HepG2 (cell line): ENCODE results near the gene EZH1. TPM values are rescaled to one million over a fixed set of nuclear protein-coding genes. Genes with fewer than 3 reads are reported as not detected.

Experiments used
- ARNTL ChIP-seq: sonication (generic); formaldehyde crosslinking; IDR thresholded peaks from 2 replicates; pipeline ENCODE4 v1.4.0; 2020; ENCODE audit warnings: mild to moderate bottlenecking, missing genetic modification reagents
- DNMT1 ChIP-seq: sonication (generic); formaldehyde crosslinking; IDR thresholded peaks from 2 replicates; pipeline ENCODE4 v1.5.1; 2020; ENCODE audit warnings: mild to moderate bottlenecking, missing genetic modification reagents
- GZF1 ChIP-seq: sonication (generic); formaldehyde crosslinking; IDR thresholded peaks from 2 replicates; pipeline ENCODE4 v1.5.1; 2020; ENCODE audit warnings: mild to moderate bottlenecking, missing genetic modification reagents
- HNF1A ChIP-seq, 2 experiments: sonication (generic) in 1 of 2; formaldehyde crosslinking in 1 of 2; IDR thresholded peaks; 2 replicates each; pipeline versions ENCODE4 v1.4.0 to v1.6.1; 2016 to 2020; ENCODE audit warnings: borderline replicate concordance in 1 of 2, low read depth in 1 of 2, mild to moderate bottlenecking in 1 of 2, missing genetic modification reagents in 1 of 2
- MEIS1 ChIP-seq: sonication (generic); formaldehyde crosslinking; IDR thresholded peaks from 2 replicates; pipeline ENCODE4 v1.9.0; 2021; ENCODE audit warnings: mild to moderate bottlenecking, missing genetic modification reagents, moderate library complexity, borderline replicate concordance
- NFRKB ChIP-seq: fragments of 450-650 bp; IDR thresholded peaks from 2 replicates; pipeline ENCODE4 v1.6.1; 2017
- PREB ChIP-seq: sonication (generic); formaldehyde crosslinking; IDR thresholded peaks from 2 replicates; pipeline ENCODE4 v1.4.0; 2020; ENCODE audit warnings: missing genetic modification reagents
- SMARCC2 ChIP-seq: fragments of 450-650 bp; IDR thresholded peaks from 2 replicates; pipeline ENCODE4 v1.6.1; 2017; ENCODE audit warnings: antibody characterized with exemption, mild to moderate bottlenecking
- ZBTB37 ChIP-seq: sonication (generic); formaldehyde crosslinking; IDR thresholded peaks from 2 replicates; pipeline ENCODE4 v1.4.0; 2020; ENCODE audit warnings: mild to moderate bottlenecking, missing genetic modification reagents
- ZBTB38 ChIP-seq: sonication (generic); formaldehyde crosslinking; IDR thresholded peaks from 2 replicates; pipeline ENCODE4 v1.5.1; 2020; ENCODE audit warnings: mild to moderate bottlenecking, missing genetic modification reagents
- ZNF160 ChIP-seq: sonication (generic); formaldehyde crosslinking; IDR thresholded peaks from 2 replicates; pipeline ENCODE4 v1.8.0; 2022; ENCODE audit warnings: mild to moderate bottlenecking, inconsistent platforms, missing genetic modification reagents
- ZNF20 ChIP-seq: sonication (generic); formaldehyde crosslinking; IDR thresholded peaks from 2 replicates; pipeline ENCODE4 v1.4.0; 2020; ENCODE audit warnings: mild to moderate bottlenecking, moderate library complexity, missing genetic modification reagents
- ZNF329 ChIP-seq: sonication (generic); formaldehyde crosslinking; IDR thresholded peaks from 2 replicates; pipeline ENCODE4 v1.9.0; 2021; ENCODE audit warnings: low read depth, mild to moderate bottlenecking, missing genetic modification reagents
- ZNF367 ChIP-seq: sonication (generic); formaldehyde crosslinking; IDR thresholded peaks from 2 replicates; pipeline ENCODE4 v1.4.0; 2020; ENCODE audit warnings: missing genetic modification reagents, borderline replicate concordance
- ZNF382 ChIP-seq: sonication (generic); formaldehyde crosslinking; IDR thresholded peaks from 2 replicates; pipeline ENCODE4 v1.5.0; 2020; ENCODE audit warnings: missing genetic modification reagents, mild to moderate bottlenecking, borderline replicate concordance
- ZNF562 ChIP-seq: sonication (generic); formaldehyde crosslinking; IDR thresholded peaks from 2 replicates; pipeline ENCODE4 v1.8.0; 2022; ENCODE audit warnings: missing genetic modification reagents, borderline replicate concordance
- ZNF629 ChIP-seq: sonication (generic); formaldehyde crosslinking; conservative IDR thresholded peaks from 2 replicates; pipeline ENCODE4 v1.5.0; 2020; ENCODE audit warnings: missing genetic modification reagents
- ZNF652 ChIP-seq: IDR thresholded peaks from 2 replicates; pipeline ENCODE4 v1.6.1; 2016; ENCODE audit warnings: low read depth, borderline replicate concordance
- ZNF7 ChIP-seq: IDR thresholded peaks from 2 replicates; pipeline ENCODE4 v1.6.1; 2016; ENCODE audit warnings: missing biosample characterization, missing genetic modification reagents
- polyA plus RNA-seq, 8 experiments: library from polyadenylated mRNA; depleted of rRNA in 3 of 8; stranded (reverse) in 7 of 8; unstranded in 1 of 8; fragments of >200 nt; fragmentation: Illumina TruSeq in 4 of 8; extraction: Trizol in 4 of 8; gene quantifications; 2 replicates each; pipeline versions ENCODE4 v1.2.1 to v1.2.3, GENCODE V29; 2011 to 2016; ENCODE audit warnings: low read depth in 4 of 8, missing spikeins in 1 of 8, mixed read lengths in 1 of 8; ENCODE audit not compliant: insufficient read depth in 1 of 8
- total RNA-seq, 5 experiments: library from RNA; depleted of rRNA; stranded (reverse); fragments of >200 nt; fragmentation: Illumina TruSeq; extraction: Trizol; gene quantifications; 2 replicates each; pipeline ENCODE4 v1.2.3, GENCODE V29; 2016; ENCODE audit warnings: low read depth in 1 of 5

The EZH1 gene
- total and polyA plus RNA-seq, 2 of the 13 experiments (the other 11 are each of a cell fraction or from before 2014, with no cell fraction given), result 11.6 to 24.0 TPM

GRCh38 chr17:42677921-42678781, 66.7 kb downstream of the EZH1 start (continued):
- TF ChIP-seq HNF1A (IDR thresholded peaks at IDR 0.05; ENCODE audit: low read depth) (no peak), HNF1A (CRISPR knock-in tag; IDR thresholded peaks at IDR 0.05; ENCODE audit: borderline replicate concordance) (0 out of 2 replicates have a peak, but pooled peaks have one; percentile 55), GZF1 (CRISPR knock-in tag) (no peak; the same call in 1 of the 2 replicates), ZBTB38 (CRISPR knock-in tag) (peak; percentile 30; the same call in 1 of the 2 replicates), ZNF7 (CRISPR knock-in tag) (no peak), ARNTL (CRISPR knock-in tag) (peak; percentile 73), ZNF329 (CRISPR knock-in tag) (no peak), MEIS1 (no peak), ZNF20 (no peak), SMARCC2 (no peak), ZNF367 (no peak), ZNF160 (CRISPR knock-in tag) (no peak; the same call in 1 of the 2 replicates), ZNF382 (CRISPR knock-in tag) (no peak), ZNF652 (peak; percentile 95), PREB (CRISPR knock-in tag) (no peak), DNMT1 (CRISPR knock-in tag) (no peak; the same call in 1 of the 2 replicates), ZNF562 (CRISPR knock-in tag) (no peak), ZBTB37 (CRISPR knock-in tag) (no peak), NFRKB (no peak), ZNF629 (0 out of 2 replicates have a peak, but pooled peaks have one; percentile 3)
